NCI-H146 treated with DMSO at 0.1 percent for 48 hours (cell line): Measurements from ENCODE around the gene PACSIN2.
A peak's percentile ranks its signal among the peaks of the same experiment; 100 is the strongest.
"Not testable (repeated sequence)": the region's sequence is repeated elsewhere in the genome, so short reads cannot be mapped to it uniquely, and the experiment has no call there.

Experiments
- DNase-seq: peaks from one replicate; lab custom pipeline; 2025; ENCODE audit not compliant: unreplicated experiment; lab: John Stamatoyannopoulos, UW

Gene PACSIN2

GRCh38 chr22:43014869-43015676 lies at the start of gene PACSIN2:
Gene PACSIN2, minus strand, starts transcription at chr22:43015149. Its CDS starts 103,069 bp downstream, at chr22:42912080.
- peak; percentile 87 for DNase-seq

GRCh38 chr22:43060183-43060582 lies 45.2 kb upstream of the PACSIN2 start:
- DNase-seq = no peak

- DNase-seq = no peak
Observed at GRCh38 chr22:43057641-43058040, 42.7 kb upstream of the PACSIN2 start.

- DNase-seq = no peak
Observed at GRCh38 chr22:43053176-43053575, 38.2 kb upstream of the PACSIN2 start.

GRCh38 chr22:43050995-43051394 lies 36.0 kb upstream of the PACSIN2 start:
- no peak for DNase-seq

- no peak for DNase-seq
Observed at GRCh38 chr22:43047605-43048004, 32.7 kb upstream of the PACSIN2 start.

GRCh38 chr22:43044290-43044712 lies 29.4 kb upstream of the PACSIN2 start:
- no peak for DNase-seq

- peak; percentile 45 for DNase-seq
Observed at GRCh38 chr22:43042101-43042780, 27.3 kb upstream of the PACSIN2 start.

- peak; percentile 83 for DNase-seq
Observed at GRCh38 chr22:43039800-43040199, 24.9 kb upstream of the PACSIN2 start.

- DNase-seq = no peak
Observed at GRCh38 chr22:43038325-43038724, 23.4 kb upstream of the PACSIN2 start.

- no peak for DNase-seq
Observed at GRCh38 chr22:43036282-43036829, 21.4 kb upstream of the PACSIN2 start.

GRCh38 chr22:43035250-43035649 lies 20.3 kb upstream of the PACSIN2 start:
- DNase-seq = no peak

- DNase-seq = no peak
Observed at GRCh38 chr22:43031617-43032016, 16.7 kb upstream of the PACSIN2 start.

- DNase-seq = no peak
Observed at GRCh38 chr22:43018615-43019014, 3.7 kb upstream of the PACSIN2 start.

- no peak for DNase-seq
Observed at GRCh38 chr22:43017525-43018460, 2.8 kb upstream of the PACSIN2 start.

- not testable (repeated sequence) for DNase-seq
Observed at GRCh38 chr22:43016150-43016549, 1.2 kb upstream of the PACSIN2 start.

GRCh38 chr22:43015677-43016042 lies 711 bp upstream of the PACSIN2 start:
- DNase-seq = no peak

GRCh38 chr22:43014316-43014868 lies 557 bp downstream of the PACSIN2 start:
- no peak for DNase-seq

- no peak for DNase-seq
Observed at GRCh38 chr22:43013355-43014315, 1.3 kb downstream of the PACSIN2 start.

GRCh38 chr22:43012390-43012789 lies 2.6 kb downstream of the PACSIN2 start:
- no peak for DNase-seq
